Measurements from ENCODE around the gene AK4.

DNA sequence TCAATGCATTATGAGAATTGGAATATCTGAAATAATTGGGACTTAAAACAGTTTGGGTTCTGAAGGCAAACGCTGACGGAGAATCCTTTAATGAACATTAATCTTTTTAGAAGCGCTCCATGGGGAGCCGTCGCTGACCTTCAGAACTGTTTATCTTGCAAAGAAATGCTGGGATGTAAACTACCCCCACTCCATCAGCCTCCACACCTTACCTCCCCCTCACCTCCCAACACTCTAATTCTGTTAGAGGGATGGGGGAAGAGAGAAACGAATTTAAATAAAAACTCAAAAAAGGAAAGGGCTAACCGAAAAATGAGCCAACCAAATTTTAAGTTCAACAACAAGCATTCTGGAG, 117.3 kb downstream of the AK4 start:
- TF ChIP-seq, protein P1, sequence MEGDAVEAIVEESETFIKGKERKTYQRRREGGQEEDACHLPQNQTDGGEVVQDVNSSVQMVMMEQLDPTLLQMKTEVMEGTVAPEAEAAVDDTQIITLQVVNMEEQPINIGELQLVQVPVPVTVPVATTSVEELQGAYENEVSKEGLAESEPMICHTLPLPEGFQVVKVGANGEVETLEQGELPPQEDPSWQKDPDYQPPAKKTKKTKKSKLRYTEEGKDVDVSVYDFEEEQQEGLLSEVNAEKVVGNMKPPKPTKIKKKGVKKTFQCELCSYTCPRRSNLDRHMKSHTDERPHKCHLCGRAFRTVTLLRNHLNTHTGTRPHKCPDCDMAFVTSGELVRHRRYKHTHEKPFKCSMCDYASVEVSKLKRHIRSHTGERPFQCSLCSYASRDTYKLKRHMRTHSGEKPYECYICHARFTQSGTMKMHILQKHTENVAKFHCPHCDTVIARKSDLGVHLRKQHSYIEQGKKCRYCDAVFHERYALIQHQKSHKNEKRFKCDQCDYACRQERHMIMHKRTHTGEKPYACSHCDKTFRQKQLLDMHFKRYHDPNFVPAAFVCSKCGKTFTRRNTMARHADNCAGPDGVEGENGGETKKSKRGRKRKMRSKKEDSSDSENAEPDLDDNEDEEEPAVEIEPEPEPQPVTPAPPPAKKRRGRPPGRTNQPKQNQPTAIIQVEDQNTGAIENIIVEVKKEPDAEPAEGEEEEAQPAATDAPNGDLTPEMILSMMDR (IDR thresholded peaks at IDR 0.05): no peak
- TF ChIP-seq POLR2A (IDR thresholded peaks at IDR 0.05): no peak

Measured in upper lobe of left lung (tissue), 4 donors.